DMS 273 (cell line): ENCODE data around the gene SORL1.
"Not testable (repeated sequence)": the region's sequence is repeated elsewhere in the genome, so short reads cannot be mapped to it uniquely, and the experiment has no call there.

Source experiments
- DNase-seq: peaks from one replicate; lab custom pipeline; 2025; ENCODE audit not compliant: unreplicated experiment; lab: John Stamatoyannopoulos, UW

Gene SORL1

DNA sequence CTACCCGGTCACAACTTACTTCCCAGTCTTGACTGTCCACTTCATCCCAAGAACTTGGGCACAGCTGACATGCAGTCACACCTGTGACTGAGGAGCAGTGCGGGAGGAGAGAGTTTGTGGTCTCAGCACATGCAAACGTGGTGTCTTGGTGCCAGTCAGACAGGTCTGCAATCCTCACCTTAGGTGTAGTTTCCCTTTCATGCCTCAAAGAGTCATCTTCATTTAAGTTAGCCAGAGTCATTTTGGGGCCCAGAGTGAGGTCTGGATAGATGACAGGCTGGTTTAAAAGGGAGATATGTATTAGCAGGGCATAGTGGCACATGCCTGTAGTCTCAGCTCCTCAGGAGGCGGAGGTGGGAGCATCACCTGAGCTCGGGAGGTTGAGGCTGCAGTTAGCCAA is 109.1 kb downstream of the SORL1 start:
- DNase-seq, result no peak

DNA sequence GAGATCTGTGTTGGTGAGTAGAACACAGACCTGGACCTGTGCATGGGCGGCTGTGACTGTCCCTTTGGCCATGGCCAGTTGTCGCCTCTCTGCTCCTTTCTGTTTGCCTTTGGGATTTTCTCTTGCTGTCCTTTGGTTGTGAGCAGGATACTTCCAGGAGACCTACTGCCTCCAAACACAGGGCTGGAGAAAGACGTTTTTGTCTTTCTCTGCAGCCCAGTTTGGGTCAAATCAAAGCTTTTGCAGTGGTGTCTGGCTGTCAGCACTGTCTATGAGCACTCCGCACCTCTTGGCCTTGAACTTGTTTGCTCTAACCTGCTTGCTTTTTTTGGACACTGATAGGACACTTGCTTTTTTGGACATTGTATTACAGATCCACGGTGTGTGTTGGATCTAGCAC is 109.6 kb downstream of the SORL1 start:
- DNase-seq, result no peak

DNA sequence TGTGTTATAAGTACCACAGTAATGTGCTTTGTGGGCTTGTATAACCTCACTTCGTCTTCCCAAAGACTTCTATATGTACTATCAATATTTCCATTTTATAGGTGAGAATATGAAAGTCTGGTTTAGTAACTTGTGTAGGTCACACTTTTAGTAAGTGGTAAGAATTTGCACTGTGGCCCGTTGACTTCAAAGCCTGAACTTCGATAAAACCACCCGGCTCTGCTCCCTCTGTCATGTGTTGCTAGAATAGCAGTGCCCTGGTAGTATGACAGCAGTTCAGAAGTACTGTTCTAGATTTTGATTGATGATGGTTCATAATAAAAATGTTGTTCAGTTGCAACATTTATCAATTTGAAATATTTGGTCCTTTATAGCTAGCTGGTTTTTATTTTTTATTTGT is 110.9 kb downstream of the SORL1 start:
- no peak for DNase-seq

DNA sequence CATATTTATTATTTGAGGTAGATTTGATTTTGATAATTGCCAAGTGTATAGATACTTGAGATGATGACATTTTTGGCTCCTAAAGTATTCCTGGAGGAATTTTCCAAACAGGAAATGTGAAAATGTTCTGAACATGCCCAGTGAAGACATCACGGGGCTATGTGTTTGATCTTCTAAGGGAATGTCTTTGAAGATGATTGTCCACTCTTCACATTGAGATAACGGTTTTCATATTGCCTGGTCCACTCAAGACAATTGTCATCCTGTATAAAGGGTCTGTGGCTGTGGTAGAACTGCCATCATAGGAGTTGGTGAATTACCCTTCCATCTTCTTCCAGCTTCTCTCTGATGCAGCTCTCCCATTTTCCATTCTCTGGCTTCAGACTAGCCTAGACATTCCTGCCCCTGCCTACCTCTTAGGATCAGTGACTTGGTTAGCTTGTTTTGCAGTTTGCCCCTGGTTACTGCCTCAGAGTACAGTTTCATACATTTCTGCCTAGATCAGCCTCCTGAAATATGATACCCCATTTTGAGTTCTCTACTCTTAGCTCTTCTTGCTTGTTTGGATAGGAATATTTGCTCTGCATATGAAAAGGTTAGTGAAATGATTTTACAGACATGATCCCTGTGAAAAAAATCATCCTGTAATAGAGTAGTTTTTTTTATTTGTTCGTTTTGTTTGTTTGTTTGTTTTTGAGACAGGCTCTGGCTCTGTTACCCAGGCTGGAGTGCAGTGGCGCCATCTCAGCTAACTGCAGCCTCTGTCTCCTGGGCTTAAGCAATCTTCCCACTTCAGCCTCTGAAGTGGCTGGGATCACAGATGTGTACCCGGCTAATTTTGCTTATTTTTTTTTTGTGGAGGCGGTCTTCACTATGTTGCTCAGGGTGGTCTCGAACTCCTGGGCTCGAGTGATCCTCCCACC is 112.0 kb downstream of the SORL1 start:
- DNase-seq, result no peak

DNA sequence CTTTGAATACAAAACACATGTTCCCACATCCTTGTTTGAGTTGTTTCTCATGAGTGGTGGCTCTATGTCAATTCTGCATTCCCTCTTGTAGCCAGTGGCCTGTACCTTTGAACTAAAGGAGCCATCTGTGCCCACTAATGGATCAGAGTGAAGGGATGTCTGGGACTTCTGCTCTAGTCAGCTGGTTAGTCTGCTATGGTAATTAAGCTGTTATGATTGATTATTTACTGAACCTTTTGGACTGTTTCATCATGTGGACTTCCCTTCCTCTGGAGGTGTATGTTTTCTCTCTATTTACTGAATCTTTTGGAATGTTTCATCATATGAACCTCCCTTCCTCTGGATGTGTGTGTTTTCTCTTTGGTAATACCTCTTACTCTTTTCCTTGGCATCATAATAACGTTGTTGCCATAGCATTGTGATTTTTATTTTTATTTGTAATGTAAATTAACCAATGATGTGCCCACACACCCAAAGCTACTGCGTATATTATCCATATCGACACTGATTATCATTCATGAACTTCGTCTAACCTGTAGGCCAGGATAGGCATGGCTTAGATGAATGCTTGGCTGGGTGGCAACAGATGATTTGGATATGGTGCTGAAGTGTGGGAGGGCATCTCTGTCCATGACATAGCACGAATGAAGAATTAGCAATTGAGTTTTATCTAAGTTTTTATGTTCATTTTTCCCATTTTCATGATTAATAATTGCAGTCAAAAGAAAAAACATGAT is 113.0 kb downstream of the SORL1 start:
- peak; percentile 3 for DNase-seq

DNA sequence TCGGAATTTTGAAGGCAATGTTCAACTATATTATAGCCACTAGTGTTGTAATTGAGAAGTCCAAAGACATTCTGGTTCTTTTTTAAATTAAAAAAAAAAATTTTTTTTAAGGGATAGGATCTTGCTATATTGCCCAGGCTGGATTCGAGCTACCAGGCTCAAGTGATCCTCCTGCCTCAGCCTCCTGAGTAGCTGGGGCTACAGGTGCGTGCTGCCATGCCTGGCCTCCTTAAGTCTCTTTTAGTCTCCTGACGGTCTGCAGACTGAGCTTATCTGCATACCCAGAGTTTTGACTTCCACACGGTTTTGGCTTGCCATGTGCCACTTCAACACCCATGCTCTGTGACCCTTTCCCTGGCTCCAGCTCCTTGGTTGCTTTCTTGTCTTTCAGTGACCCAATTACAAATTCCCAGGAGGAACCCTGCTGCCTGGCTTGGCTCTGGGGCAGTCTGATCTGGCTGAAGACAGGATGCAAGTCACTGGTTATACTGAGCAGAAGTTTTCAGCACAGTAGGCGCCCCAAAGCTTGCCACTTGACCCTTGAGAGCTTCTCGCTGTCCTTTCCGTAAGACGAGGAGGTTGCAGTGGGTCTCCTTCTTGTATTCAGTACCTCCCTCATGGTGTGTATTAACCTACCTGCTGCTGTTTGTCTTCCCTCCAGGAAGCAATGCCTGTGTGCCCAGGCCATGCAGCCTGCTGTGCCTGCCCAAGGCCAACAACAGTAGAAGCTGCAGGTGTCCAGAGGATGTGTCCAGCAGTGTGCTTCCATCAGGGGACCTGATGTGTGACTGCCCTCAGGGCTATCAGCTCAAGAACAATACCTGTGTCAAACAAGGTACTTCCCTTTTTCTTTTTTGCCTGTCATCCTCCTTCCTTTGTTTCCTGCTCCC is 114.4 kb downstream of the SORL1 start:
- no peak for DNase-seq

DNA sequence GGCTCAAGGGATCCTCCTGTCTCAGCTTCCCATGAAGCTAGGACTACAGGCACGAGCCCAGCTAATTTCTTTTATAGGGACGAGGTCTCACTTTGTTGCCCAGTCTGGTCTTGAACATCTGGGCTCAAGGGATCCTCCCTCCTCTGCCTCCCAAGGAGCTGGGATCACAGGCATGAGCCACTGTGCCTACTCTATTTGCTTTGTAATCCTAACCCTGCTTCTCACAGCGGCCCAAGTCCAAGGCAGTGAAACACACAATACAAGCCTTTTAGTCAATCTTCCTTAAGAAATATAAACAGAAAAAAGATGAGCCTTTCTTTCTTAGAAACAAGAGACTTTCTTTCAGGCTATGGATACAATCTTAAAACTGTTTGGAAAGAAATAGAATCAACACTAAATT is 115.9 kb downstream of the SORL1 start:
- DNase-seq, result no peak

DNA sequence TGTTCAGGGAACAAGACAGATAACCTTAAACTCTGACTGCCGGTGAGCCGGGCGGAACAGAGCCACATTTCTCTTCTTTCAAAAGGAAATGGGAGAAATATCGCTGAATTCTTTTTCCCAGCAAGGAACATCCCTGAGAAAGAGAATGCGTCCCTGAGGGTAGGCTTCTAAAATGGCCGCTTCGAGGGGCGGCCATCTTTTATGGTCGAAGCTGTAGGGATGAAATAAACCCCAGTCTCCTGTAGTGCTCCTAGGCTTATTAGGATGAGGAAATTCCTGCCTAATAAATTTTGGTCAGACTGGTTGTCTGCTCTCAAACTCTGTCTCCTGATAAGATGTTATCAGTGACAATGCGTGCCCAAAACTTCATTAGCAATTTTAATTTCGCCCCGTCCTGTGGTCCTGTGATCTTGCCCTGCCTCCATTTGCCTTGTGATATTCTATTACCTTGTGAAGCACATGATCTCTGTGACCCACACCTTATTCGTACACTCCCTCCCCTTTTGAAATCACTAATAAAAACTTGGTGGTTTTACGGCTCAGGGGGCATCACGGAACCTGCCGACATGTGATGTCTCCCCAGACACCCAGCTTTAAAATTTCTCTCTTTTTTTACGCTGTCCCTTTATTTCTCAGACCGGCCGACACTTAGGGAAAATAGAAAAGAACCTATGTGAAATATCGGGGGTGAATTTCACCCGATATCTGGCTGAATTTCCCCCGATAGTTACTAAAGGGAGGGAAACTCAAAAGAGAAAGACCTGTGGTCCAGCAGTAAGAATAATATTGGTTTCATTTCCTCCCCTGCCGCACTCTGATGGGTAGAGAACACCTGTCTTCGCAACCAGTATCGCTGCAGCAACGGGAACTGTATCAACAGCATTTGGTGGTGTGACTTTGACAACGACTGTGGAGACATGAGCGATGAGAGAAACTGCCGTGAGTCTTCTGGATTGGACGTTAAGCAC is 117.5 kb downstream of the SORL1 start:
- DNase-seq, result not testable (repeated sequence)

DNA sequence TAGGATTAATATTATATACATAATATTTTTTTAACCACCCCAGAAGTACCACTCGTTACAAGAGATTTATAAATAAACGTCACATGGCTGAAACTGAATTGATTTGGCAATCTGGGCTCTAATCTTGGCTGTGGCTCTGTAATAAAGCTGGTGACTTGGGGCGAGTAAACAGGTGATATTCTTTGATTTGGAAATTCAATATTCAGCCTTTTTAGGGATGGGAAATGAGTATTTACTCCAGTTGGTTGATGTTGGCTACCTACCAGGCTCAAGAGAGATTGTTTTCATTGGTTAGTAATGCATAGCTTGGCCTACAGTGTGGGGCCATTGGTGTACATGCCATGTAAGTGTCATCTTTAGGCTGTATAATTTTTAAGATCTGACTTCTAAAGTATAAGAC is 118.3 kb downstream of the SORL1 start:
- DNase-seq, result no peak

DNA sequence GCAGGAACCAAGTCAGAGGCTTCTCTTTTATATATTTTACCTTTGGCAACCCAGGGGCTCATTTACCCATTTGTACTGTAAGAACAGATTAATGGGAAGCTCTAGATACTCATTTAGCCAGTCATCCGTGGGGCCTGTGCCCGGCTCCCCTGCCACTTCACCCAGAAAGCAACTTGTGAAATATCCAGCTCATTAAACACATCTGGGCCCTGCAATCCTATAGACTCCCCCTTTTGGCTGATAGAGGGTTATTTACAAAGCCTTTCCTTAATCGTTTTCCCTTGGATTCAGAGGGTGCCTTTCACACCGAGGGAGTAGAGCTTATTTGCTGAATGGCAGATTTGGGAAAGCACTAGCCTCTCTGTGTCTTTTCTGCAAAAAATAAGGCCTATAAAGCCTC is 119.4 kb downstream of the SORL1 start:
- peak; percentile 20 for DNase-seq

DNA sequence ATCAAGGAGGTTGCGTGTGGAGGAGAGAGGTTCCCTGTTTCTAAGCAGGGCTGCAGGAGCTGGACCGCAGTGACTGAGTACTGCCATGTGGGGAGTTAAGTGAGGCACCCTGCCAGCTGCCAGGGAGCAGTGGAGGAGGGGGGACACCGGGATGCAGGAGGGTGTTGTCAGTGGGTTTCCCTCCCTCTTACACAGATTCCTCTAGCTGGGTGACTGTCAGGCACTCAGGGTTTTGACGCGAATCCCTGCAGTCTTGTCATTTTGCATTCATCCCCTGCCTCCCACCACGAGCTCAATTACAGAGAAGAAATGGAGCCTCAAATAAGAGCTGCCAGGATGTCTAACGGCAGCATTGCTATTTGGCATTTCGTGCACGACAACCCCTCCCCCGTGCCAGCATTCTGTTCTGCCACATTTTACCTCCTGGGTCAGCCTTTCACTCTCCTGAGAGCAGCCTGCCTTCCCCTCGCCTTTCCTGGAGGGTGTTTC is 120.5 kb downstream of the SORL1 start:
- DNase-seq, result peak; percentile 61

DNA sequence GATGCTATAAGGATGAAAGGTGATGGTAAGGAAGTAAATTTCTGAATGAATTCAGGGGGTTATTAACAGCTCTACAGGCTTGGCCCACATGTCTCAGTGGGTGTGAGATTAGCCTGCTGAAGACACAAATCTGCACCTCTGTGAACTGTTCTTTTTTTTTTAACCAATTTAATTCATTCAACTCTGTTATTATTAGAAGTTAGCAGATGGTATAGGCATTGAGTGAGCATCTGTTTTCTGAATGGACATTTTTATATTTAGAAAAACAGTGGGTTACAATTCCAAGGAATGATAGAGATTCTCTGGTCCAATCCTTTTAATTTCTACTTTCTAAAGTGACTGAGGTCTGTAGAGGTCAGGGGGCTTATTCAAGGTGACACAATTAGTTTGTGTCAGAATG is 122.7 kb downstream of the SORL1 start:
- DNase-seq, result peak; percentile 56

DNA sequence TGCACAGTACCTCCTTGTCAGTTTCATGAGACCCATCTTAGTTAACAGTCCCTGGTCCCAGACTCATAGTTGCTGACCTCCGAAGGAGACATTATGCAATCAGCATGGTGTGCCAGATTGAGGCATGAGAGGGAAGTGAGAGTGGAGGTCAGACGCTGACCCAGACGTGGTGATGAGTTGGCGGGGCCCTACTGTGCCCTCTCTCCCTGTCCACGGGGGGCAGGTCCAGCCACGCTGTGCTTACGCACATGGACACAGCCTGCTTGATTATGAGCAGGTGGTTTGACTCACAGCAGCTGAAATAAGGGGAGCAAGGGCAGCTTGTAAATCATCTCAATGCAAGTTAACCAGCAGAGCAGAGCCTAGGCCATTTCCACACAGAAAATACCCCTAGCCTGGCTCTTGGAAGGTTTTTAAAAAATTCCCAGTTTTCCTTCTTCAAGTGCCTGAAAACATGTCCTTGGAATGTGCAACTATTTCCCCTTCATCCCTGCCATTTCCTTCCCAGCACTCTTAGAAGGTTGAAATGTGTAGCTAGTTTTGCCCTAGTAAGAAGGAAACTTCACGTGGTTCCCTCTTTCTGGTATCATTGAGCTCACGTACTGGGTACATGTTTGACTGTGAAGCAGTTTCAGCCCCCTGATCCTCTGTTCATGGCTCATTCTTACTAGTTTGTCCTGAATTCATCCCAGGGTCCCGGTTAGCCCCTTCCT is 123.3 kb downstream of the SORL1 start:
- DNase-seq, result peak; percentile 65

DNA sequence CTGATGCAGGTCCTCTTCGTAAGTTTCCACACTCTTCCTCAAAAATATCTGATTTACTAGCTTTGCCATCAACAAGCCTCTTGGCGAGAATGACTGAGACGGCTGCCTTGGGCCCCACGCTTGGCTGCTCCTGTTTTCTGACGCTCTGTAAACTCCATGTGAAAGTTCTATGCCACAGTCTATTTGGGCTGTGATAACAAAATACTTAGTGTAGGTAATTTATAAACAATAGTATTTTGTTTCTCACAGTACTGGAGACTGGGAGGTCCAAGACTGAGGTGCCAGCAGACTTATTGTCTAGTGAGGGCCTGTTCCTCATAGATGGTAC is 123.8 kb downstream of the SORL1 start:
- peak; percentile 12 for DNase-seq

DNA sequence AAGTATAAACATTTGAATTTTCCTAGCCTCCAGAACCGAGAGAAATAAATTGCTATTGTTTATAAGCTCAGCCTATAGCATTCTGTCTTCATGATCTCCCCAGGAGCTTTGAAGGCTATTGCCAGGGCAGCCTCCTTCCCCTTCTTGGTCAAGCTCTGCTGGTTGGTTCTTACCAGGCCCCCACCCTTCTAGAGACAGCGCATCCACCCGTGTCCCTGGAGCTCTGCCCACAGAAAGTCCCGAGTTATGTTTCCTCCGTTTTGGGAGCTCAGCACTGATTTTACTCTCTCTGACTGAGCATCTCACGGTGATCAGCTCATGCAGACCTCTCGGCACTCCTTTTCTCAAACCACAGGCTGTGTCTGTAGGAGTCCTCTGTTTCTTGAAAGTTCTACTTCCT is 124.4 kb downstream of the SORL1 start:
- no peak for DNase-seq

DNA sequence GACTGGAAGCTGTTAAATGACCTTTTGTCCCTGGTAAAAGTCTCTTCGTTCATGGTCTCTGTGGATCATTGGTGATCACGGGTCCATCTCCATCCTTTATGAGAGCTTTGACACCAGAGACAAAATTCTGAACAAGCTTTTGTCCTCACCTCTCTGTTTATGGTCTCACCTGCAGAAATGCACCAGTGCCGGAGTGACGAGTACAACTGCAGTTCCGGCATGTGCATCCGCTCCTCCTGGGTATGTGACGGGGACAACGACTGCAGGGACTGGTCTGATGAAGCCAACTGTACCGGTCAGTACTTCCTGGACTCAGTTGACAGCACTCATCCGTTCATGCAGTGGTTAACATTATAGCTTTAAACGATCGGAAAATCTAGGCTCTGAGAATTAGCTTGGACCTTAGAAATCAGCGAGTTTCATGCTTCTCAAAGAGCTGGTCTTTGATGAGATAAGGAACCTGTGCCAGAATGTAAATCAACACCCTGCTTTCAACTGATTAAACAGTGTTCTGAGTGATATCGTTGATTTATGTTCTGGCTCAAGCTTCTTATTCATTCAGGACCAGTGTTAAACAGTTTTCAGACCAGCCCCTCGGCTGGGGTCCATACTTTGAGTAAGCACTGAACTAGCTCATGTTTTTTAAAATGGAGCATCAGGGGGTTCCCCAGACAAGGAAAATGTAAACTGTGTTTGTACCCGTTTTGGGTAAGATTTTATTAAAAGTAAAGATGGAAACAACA is 125.2 kb downstream of the SORL1 start:
- peak; percentile 35 for DNase-seq

DNA sequence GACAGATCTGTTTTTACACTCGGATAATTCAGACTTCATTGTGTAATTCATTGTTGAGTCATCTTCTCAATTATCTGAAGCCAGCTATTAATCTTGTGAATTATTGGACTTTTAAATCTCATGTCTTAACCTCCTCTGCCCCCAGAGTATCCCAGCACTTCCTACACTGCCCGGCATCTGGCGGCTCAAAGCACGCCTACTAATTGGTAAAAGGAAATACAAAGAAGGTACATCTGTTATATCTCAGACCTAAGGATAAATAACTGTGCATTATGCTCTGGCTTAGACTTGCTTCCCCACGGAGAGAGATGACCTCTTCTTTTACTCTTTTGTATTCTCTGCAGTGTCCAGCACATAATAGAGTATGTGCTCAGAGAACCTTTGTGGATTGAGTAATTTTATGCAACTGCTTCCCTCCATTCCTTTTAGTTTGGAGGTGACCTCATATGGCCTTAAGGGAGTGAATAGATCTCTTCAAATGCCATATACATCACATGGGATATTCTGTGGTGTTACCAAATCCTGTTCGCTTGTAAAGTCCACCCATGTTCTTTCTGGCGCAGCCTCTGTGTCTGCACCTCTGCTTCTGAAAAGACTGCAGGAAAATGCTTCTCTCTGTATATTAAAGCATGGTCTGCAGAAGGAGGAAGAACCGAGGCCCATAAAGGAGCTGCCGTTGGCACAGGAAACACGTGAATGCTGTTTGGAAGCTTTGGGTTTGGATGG is 126.3 kb downstream of the SORL1 start:
- peak; percentile 50 for DNase-seq

DNA sequence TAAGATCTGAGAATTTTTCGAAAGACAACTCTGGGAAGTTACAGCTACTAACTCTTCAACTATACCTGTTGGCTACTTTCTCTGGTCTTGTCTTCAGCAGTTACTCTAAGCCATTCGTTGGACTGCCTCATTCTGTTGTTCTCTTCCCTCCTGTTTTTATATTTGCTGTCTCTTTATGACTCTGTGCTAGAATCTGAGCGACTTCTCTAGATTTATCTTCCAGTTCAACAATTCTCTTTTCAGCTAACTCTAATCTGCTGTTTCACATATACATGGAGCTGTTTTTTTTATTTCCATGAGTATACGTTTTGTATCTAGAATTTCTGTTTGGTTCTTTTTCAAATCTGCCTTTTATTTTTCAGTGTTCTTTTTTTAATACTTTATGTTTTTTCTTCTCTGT is 128.0 kb downstream of the SORL1 start:
- no peak for DNase-seq
